MM.1S (cell line): ENCODE data around the gene SLC35F5.

Source experiments
- EZH2 ChIP-seq: fragments of 300-600 bp; sonication (generic); optimal IDR thresholded peaks from 2 replicates; pipeline ENCODE3; 2017; ENCODE audit warnings: low read depth, mild to moderate bottlenecking, antibody characterized with exemption, low read length, mixed read lengths
- TF ChIP-seq, protein P1 (sequence below): fragments of 300-600 bp; sonication (generic); IDR thresholded peaks from 2 replicates; pipeline ENCODE4 v1.5.1; 2016; ENCODE audit warnings: antibody characterized with exemption, low read length, mixed read lengths

DNA sequence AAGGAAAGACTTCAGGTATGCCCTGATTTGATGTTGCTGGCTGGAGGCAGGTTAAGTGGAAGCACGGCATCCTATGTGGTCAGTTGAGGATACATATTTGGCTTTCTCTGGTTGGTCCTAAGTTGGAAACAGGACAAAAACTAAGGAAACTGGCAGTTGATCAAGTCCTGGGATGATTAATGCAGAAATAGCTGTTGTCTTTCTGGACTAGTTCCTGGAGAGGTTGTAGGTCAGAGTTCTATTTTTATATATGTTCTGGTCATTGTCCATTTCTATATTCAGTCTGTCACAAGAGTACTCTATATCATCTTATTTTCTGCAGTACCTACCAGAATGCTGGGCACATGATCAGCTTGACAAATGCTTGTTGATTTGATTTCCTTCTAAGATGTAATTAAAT lies 4.0 kb upstream of the SLC35F5 start:
- TF ChIP-seq, protein P1, sequence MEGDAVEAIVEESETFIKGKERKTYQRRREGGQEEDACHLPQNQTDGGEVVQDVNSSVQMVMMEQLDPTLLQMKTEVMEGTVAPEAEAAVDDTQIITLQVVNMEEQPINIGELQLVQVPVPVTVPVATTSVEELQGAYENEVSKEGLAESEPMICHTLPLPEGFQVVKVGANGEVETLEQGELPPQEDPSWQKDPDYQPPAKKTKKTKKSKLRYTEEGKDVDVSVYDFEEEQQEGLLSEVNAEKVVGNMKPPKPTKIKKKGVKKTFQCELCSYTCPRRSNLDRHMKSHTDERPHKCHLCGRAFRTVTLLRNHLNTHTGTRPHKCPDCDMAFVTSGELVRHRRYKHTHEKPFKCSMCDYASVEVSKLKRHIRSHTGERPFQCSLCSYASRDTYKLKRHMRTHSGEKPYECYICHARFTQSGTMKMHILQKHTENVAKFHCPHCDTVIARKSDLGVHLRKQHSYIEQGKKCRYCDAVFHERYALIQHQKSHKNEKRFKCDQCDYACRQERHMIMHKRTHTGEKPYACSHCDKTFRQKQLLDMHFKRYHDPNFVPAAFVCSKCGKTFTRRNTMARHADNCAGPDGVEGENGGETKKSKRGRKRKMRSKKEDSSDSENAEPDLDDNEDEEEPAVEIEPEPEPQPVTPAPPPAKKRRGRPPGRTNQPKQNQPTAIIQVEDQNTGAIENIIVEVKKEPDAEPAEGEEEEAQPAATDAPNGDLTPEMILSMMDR, result no peak
- TF ChIP-seq EZH2, result no peak
